HG02973 (cell line): ENCODE results near the gene TARS3.

Experiments used
- ATAC-seq: cut with Tn5 transposase; IDR thresholded peaks from one replicate; pipeline ENCODE4 v1.9.1; 2021; ENCODE audit warnings: moderate library complexity; ENCODE audit not compliant: unreplicated experiment

The TARS3 gene

DNA sequence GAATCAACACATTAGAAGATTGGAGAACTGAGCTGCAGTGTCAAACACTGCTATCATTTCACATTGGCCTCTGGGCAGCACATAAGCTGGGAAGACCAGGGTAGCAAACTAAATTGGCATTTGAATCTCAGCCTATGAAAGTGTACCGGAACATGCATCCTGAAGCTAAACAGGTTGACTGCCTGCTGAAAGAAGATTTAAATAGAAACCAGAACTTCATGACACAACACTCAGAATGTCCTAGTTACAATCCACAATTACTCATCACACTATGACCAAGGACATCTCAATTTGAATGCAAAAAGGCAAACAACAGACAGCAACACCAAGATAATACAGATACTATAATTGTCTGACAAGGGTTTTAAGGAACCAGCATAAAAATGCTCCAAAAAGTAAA lies 98.3 kb downstream of the TARS3 start:
- ATAC-seq: no peak

GRCh38 chr15:101625184-101625583 lies 99.1 kb downstream of the TARS3 start:
- ATAC-seq: no peak

- no peak for ATAC-seq
Measured at GRCh38 chr15:101623367-101624304, 100.6 kb downstream of the TARS3 start.

DNA sequence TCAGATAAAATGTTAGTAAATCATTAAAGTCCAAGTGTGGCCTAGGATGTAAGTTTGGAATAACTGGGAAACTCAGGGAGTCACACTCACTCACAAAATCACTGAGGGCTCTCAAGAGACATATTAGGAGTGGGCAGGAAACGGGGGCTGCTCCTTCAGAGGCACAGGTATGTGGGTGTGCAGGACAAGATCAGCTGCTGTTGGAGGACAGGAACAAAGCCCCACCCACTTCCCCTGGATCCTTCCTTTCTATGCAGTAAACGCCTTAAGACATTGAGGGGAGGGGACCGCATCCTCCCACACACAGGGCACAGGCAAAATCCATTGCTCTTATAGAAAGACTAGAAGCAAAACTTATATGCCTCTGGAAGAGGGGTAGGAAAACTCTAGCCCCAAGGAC lies 102.3 kb downstream of the TARS3 start:
- ATAC-seq: no peak

GRCh38 chr15:101620671-101621070 lies 103.6 kb downstream of the TARS3 start:
- no peak for ATAC-seq

GRCh38 chr15:101619615-101619865 lies 104.7 kb downstream of the TARS3 start:
- no peak for ATAC-seq

DNA sequence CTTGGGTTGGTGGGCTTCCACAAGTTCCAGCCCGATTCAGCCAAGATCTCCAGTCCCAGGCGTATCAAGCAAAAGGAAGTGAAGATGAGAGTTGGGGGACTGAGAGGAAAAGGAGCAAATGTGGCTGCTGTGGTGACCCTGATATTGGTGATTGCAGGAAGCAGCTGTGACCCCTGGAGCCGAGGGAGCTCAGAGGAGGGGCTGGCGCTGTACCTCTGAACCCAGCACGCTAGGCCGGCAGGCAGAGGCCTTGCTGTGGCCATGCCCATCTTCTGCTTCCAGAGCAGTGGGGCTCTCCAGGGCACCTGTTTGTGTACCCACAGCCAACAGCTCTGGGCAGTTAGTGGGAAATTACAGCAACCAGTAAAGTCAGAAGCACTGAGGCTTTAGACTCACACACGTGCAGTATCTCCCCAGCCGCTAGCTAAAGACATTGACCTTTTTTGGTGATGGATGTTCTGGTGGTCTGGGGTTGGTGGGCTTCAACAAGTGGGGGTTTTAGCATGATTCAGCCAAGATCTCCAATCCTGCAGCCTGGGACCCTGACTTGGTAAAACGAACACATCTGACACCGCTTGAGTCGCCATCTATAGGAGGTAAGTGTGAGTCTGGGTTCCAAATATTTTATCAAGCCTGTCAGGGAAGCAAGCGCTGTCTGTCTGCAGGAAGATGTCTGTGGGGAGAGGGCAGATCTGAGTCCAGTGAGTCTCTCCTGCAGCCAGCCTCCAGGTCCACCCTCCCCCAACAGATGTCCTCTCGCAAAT lies 105.2 kb downstream of the TARS3 start:
- no peak for ATAC-seq

GRCh38 chr15:101618076-101618475 lies 106.2 kb downstream of the TARS3 start:
- ATAC-seq: no peak

DNA sequence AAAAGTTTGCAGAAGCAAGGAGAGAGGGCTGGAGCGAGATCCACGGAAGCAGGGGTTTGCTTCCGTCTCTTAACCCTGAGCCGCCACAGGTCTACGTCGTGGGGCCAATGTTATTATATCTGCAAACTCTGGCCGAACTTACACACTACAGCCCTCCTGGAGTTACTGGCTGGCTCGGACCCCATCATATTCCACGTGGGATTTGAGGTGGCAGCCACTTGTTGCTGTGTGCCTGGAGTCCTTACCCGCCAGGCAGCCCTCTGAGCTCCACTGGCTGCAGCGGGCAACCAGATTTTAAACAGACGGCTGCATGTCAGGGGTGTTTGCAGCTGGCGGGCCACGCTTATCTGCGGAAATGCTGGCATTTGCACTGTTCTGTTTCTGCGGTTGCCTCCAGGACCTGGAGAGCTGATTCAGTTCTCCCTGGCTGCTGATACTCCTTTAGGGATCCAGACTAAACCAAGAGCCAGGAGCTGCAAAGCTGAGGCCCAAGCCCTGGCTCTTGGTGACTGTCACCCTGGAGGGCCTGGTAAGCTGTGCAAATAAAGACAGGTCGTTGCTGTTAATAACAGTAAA lies 106.8 kb downstream of the TARS3 start:
- no peak for ATAC-seq

- ATAC-seq: no peak
Measured at GRCh38 chr15:101615986-101616848, 108.1 kb downstream of the TARS3 start.

GRCh38 chr15:101615414-101615985 lies 108.8 kb downstream of the TARS3 start:
- ATAC-seq: no peak

- ATAC-seq: no peak
Measured at GRCh38 chr15:101614761-101615160, 109.5 kb downstream of the TARS3 start.

DNA sequence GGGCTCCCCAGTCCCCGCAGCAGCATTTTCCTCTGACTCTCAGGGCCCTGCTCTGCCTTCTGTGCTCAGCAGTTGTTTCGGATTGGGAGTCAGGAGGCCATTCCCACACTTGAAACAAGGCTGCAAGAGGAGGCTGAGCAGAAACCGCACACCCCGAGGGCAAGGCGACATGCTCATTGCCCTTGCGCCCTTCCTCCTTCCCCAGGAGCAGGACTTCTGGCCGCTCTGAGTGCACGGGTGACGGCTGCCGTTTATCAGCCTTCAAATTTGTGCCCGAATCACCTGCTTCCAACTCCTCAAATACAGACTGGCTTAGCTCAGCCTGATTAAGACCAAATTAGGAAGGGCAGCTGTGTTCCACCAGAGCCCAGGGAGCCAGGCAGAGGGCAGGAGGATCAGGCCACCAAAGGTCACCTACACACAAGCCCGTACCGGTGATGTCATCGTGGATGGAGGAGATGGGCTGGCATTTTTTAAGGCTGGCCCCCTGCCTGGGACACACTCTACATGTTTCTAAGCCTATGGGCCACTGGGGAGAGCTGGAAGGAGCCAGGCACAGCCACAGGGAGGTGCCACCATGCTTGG lies 110.2 kb downstream of the TARS3 start:
- no peak for ATAC-seq

DNA sequence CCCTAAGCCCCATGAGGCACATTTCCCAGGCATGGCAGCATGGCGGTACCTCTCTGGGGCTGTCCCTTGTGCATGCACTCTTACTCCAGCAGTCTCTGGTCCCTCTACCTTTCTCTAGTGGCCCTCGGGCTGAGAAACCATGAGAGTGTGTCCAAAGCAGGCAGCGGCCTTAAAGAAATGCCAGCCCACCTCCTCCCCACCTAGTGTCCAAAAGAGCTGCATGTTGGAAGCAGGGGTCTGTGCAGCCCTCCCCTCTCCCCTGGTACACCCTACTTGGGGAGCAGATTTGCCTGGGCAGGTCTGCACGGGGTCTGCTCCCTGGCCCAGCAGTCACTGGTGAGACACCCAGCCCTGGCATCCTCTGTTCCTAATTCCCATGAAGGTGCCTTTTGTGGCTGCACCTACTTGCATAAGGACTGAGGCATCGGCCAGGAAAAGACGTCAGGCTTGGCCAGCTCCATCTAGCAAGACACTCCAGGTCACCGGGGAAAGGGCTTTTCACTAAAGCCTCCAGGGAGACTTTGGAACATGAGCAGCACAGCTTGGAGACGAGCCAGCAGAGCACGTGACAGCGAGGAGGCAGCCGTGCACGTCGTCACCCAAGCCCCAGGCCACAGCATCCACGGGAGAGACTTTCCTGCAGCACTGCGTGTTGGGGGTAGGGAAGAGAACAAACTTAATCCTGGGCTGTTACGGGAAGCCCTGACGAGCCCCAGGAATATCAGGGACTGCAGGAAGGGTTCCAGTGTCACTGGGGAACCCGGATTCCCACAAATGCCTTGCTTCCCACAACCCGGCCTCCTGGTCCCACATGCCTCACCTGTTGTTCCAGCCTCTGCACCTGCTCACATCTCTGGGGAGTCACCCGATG lies 110.9 kb downstream of the TARS3 start:
- ATAC-seq: no peak

- ATAC-seq: no peak
Measured at GRCh38 chr15:101612676-101613075, 111.6 kb downstream of the TARS3 start.

DNA sequence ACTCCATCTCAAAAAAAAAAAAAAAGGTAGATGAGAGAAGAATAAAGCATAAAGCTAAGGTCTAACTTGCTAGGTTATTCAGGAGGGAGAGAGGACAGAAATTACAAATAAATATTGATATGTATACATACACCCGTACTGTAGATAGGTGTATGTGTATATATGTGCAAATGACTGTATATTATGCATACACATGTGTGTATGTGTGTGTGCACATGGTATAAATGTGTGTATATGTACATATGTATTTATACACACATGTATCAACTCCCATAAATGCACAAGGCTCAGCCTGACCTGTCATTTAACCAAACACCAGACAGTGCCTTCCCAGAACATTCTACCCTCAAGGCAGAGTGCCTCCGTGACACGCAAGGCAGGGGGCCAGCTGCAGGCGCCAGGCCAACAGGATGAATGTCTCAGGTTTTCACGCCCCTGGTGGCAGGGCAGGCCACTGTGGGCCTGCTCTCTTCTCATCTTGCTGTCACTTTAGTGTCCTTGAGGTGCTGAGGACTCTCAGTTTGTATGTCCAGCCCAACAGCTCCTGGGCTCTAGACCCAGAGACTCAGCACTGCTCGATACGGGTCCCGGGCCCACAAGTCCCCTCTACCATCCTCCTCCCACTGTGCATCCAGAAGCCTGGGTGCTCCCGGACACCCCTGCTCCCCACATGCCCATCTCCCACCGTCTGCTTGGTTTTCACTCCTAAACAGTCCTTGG lies 112.5 kb downstream of the TARS3 start:
- no peak for ATAC-seq

GRCh38 chr15:101611007-101611406 lies 113.3 kb downstream of the TARS3 start:
- no peak for ATAC-seq

- no peak for ATAC-seq
Measured at GRCh38 chr15:101610611-101611000, 113.7 kb downstream of the TARS3 start.
